NCI-H187 treated with DMSO at 0.1 percent for 48 hours (cell line): ENCODE results near the gene POLD1.

Source experiments
- DNase-seq: peaks from one replicate; lab custom pipeline; 2025; lab: John Stamatoyannopoulos, UW

Gene POLD1

DNA sequence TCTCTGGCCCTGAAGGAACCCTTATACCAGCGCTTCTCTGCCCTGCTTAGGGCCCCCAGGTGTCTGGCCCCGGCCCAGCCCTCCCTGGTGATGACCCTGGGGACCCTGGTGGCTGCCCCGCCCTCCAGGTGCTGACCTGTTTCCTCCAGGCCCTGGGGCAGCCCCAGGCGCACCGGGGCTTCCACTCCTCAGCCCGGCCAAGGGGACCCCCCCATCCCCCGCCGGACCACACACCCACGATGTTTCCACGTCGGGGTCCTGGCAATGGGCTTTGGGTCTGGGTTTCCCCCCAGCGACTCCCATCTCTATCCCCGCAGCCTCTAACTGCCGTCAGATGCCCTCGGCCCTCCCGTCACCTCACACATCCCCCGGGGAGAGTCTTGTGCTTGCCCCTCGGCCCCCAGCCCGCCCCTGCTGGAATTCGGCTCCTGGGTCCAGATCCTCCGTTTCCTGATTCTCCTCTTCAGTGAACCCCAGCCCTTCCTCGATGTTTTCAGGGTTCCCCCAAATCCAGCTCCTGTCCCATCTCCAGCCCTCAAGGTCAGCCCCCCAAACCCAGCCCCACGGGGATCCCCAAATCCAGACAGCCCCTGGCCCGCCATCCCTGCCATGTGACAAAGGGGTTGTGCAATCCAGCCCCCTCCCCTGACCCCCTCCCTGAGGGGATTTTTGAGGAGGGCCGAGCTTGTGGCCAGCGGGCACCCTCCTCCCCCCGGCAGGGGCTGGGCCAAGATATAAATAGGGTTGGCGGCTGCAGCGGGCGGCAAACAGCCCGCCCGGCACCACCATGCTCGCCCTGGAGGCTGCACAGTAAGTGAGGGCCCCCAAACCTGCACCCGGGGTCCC lies 34.3 kb downstream of the POLD1 start, which contains the start of gene SPIB:
SPIB (plus strand) TSS at position 763 of the 846 bp plus-strand sequence; CDS start at position 788, 25 bp downstream.
- no peak for DNase-seq

DNA sequence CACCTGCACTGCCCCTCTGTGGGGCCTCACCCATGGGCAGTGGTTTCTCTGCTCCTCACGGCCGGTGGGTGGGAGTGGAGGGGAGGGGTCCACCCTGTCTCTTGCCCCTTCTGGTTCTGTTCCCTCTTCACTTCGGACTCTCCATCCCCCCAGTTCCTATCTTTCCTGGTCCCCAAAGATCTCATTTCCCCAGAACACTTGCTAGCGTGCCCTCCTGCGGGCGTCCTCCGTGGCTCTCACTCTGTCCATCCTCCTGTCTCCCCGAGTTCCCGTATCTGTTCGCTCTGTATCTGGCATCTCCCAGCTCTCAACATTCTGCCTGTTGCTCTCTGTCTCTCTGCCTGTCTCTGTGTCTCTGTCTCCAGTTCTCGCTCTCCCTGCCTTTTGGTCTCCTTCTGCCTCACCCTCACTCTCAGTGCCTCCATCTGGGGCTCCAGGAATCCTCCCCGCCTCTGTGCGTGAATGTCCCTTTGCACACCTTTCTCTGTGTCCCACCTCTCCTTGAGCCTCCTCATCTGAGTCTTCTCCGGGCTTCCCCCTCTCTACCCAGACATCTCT lies 35.0 kb downstream of the POLD1 start:
- DNase-seq, result no peak

DNA sequence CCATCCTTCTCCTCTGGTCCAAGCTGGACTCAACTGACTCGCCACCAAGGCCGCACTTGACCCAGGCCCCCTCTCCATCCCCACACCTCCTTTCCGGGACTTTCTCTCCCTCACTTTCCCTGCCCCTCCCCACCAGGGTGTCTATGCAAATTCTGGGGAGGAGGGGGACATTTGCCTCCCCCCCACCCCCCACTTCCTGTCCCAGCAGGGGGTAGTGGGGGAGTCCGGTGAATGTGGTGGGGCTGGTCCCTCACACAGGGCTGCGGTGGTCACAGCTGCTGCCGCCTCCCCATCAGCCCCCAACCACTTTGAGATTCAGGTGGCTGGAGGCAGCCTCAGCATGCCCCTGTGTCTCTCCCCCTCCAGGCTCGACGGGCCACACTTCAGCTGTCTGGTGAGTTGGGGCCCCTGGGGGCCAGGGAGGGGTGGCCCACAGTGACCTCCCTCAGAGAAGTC lies 35.5 kb downstream of the POLD1 start:
- no peak for DNase-seq

DNA sequence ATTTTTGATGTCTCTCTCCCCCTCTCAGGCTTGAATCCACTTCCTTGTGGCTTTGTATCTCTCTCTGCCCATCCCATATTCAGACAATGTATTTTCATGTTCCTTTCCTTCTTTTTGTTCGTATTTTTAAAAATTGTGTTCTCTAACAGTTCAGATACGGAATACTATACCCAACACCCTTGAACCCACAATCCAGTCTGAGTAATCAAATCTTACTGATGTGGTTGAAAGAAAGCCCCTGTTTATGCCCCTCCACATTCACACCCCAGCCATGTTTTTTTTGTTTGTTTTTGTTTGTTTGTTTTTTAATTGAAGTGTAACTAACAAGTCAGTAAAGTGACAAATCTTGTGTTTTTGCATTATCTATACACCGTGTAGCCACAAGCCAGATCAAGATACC lies 36.0 kb downstream of the POLD1 start:
- DNase-seq, result no peak

DNA sequence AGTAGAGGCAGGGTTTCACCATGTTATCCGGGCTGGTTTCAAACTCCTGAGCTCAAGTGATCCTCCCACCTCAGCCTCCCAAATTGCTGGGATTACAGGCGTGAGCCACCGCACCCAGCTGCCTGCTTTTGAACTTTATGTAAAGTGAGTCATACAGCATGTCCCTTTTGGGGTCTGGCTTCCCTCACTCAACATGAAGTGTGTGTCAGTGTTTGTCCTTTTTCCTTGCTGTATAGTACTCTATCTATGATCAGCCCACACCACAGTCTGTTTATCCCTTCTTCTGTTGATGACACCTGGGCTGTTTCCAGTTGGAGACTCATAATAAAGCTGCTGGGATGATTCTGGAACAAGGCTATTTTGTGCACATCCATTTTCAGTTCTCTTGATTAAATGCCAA lies 36.7 kb downstream of the POLD1 start:
- DNase-seq, result no peak

DNA sequence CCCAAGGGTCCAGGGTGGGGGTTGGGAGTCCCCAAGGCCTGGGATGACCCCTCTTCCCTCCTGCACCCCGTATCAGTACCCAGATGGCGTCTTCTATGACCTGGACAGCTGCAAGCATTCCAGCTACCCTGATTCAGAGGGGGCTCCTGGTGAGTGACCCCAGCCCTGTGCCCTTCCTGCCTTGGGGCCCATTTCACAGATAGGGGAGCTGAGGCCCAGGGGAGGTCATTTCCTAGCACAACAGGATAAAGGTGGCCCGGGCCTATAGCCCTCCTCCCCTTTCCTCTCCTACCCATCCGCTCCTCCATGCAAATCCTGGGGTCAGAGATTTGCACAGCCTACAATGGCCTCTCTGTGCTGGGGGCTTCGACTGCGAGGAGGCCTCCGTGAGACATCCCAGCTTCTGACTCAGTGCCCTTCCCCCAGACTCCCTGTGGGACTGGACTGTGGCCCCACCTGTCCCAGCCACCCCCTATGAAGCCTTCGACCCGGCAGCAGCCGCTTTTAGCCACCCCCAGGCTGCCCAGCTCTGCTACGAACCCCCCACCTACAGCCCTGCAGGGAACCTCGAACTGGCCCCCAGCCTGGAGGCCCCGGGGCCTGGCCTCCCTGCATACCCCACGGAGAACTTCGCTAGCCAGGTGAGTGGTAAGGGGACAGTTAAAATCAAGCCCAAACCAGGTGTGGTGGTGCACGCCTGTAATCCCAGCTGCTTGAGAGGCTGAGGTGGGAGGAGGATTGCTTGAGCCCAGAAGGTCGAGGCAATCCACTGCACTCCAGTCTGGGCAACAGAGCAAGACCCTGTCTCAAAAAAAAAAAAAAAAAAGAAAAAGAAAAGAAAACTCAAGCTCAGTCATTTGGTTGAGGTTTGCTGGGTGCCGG lies 38.5 kb downstream of the POLD1 start:
- DNase-seq, result no peak

DNA sequence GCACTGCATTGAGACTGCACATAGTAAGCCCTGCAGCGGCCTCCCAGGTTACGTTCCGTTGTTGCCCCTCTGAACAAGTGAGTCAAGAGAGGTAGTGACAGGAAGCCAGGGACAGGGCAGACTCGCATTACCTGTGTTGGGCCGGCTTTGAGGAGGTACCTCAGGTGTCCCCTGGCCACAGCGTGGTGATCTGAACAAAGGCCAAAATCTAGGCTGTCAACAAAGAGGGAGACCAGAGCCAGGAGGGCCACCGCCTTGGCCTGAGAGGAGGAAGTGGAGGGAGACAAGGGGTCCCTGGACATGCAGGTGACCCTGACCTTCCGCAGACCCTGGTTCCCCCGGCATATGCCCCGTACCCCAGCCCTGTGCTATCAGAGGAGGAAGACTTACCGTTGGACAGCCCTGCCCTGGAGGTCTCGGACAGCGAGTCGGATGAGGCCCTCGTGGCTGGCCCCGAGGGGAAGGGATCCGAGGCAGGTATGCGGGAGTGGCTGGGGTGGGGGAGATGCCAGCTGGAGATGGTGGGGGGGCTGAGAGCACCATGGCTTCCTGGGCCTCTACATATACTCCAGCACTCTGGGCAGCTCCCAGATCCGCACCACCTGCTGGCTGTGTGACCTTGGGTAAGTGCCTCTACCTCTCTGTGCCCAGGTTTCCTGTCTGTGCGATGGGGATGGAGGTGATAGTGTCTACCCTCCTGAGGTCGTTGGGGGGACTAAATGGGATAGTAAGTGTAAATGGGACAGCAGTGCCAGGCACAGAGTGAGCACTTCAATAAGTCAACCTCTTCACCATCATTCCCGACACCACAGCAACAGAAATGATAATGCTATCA lies 39.3 kb downstream of the POLD1 start:
- no peak for DNase-seq

DNA sequence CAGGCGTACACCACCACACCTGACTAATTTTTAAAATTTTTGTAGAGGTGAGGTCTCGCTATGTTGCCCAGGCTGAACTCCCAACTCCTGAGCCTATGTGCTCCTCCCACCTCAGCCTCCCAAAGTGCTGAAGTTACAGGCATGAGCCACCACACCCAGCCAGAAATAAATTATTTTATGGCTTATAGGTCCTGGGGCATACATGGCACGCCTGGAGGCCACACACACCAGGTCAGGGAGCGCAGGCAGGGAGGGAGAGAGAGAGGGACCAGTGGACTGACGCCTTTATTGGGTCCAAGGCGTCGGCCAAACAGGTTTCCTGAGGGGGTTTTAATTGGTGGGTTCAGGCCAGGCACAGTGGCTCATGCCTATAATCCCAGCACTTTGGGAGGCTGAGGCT lies 41.4 kb downstream of the POLD1 start:
- DNase-seq, result no peak

DNA sequence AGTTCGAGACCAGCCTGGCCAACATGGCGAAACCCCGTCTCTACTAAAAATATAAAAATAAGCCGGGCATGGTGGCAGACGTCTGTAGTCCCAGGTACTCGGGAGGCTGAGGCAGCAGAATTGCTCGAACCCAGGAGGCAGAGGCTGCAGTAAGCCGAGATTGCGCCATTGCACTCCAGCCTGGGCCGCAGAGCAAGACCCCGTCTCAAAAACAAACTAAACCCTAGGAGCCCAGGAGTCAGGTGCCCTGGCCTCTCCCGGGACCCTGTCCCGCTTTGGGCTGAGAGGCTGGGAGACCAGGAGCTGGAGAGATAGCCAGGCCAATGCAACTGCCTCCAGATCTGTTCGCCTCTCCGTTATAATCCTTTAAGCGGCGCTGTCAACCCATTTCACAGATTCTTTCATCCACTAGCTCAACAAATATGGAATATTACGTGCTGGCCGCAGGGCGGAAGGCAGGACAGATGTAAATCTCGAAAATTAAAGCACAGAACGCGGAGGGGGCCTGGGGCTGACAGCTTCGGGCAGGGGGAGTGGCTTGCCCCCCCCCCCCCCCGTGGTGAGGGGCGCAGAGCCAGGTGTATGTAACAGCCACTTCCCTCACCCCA lies 43.3 kb downstream of the POLD1 start:
- DNase-seq, result no peak

DNA sequence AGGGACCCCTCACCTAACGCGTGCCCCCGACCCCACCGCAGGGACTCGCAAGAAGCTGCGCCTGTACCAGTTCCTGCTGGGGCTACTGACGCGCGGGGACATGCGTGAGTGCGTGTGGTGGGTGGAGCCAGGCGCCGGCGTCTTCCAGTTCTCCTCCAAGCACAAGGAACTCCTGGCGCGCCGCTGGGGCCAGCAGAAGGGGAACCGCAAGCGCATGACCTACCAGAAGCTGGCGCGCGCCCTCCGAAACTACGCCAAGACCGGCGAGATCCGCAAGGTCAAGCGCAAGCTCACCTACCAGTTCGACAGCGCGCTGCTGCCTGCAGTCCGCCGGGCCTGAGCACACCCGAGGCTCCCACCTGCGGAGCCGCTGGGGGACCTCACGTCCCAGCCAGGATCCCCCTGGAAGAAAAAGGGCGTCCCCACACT lies 43.9 kb downstream of the POLD1 start:
- DNase-seq, result no peak

DNA sequence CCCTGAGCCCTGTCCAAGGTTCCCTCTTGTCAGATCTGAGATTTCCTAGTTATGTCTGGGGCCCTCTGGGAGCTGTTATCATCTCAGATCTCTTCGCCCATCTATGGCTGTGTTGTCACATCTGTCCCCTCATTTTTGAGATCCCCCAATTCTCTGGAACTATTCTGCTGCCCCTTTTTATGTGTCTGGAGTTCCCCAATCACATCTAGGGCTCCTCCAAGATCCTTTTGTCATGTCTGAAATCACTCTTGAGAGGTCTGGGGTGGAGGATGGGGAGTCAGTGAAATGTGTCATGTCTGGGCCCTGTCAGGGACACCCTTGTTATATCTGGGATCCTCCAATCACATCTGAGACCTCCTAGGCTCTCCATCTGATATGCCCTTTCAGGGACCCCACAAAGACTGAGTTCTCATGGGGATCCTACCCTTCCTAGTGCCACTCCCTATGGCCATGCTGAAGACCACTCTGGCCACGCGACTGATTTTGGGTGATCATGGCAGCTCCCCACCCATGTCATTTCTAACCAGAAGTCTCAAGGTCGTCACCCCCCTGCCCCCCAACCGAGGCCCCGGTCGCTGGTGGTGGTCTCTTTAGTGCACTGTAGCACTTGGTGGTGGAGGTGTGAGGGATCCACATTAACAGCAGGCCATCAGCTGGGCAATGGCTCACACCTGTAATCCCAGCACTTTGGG lies 44.8 kb downstream of the POLD1 start:
- DNase-seq, result no peak

DNA sequence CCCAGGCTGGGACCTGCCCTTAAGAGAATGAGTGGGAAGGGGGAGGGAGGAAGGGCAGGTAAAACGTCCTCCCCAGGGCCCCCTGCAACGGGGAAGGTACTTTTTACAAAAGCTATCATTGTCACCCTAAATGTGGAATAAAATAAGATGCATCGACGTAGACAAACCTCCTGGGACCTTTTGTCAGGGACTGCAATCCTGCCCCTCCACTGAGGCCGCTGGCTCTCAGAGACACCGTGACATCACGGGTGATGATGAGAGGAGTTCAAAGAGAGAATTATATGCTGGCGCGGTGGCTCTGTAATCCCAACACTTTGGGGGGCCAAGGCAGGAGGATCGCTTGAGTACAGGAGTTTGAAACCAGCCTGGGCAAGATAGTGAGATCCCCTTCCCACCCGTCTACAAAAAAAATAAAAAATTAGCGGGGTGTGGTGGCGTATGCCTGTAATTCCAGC lies 46.8 kb downstream of the POLD1 start:
- no peak for DNase-seq

DNA sequence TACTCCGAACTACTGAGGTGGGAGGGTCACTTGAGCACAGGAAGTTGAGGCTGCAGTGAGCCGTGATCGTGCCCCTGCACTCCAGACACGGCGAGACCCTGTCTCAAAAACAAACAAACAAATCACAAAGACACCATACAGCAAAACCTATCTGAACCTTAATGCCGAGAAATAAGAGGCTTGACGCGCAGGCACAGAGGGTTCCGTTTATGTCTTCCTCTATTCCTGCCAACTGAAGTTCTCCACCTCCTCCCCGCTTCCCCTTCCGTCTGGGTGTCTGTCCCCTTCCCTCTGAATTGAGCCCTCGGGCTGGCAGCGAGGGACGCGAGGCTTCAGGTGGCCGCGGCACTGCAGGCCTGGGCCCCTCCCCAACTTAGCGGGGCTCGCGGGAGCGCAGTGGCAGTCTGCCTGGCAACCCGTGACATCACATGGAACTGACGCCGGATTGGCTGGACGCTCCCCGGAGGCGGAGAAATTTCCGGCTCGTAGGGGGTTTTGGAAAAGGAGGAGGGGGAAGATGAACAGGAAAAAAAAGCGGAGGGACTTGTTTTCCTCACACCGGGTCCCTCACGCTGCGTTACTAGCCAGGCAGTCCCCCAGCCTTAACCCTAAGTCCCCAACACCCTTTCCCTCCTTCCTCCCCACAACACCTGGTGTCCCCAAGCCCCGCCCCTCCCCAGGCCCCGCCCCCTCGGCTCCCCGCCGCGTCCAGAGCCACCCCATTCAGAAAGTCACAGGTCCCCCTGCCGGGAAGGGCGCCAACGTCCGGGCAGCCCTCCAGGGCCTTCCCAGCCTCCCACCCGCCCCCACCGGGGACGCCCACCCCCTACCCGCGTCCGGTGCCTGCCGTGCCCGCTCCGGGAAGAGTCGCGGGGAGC lies 47.4 kb downstream of the POLD1 start:
- DNase-seq, result no peak

DNA sequence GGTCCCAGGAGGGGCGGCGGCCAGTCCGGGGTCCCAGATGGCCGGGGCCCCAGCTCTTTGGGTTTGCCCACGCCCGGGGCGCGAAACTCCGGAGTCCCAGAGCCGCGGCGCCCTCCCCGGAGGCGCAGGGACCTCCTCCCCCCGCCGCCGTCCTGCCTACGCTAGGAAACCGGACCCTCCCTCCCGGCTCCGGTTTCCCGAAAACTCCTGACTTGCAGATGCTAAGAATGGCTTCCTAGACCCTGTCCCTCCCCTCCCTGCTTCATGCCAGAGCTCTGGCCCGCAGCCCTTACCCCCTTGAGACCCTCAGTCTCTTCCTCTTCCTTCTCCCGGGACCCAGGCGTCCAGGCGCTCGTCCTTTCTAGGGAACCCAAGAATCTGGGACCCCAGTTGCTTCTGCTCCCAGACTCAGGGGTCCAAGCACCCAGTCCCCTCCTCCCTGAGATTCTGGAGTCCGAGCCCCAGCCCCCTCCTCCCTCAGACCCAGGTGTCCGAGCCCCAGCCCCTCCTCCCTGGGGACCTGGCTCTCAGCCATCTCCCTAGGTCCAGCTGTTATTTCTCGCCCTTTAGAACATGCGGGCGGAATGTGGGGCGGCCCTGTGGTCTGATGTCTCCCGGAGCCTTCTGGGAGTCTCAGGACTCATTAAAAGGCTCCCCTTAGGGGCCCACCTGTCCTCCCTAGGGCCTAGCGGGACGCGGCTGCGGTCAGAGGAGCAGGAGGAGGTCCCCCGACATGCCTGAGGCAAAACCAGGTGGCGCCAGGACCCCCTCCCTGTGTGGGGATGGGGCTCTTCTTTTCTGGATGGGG lies 48.3 kb downstream of the POLD1 start, which contains the start of gene MYBPC2:
MYBPC2 (plus strand) TSS at position 672 of the 808 bp plus-strand sequence; CDS start at position 734, 62 bp downstream.
- DNase-seq, result no peak

DNA sequence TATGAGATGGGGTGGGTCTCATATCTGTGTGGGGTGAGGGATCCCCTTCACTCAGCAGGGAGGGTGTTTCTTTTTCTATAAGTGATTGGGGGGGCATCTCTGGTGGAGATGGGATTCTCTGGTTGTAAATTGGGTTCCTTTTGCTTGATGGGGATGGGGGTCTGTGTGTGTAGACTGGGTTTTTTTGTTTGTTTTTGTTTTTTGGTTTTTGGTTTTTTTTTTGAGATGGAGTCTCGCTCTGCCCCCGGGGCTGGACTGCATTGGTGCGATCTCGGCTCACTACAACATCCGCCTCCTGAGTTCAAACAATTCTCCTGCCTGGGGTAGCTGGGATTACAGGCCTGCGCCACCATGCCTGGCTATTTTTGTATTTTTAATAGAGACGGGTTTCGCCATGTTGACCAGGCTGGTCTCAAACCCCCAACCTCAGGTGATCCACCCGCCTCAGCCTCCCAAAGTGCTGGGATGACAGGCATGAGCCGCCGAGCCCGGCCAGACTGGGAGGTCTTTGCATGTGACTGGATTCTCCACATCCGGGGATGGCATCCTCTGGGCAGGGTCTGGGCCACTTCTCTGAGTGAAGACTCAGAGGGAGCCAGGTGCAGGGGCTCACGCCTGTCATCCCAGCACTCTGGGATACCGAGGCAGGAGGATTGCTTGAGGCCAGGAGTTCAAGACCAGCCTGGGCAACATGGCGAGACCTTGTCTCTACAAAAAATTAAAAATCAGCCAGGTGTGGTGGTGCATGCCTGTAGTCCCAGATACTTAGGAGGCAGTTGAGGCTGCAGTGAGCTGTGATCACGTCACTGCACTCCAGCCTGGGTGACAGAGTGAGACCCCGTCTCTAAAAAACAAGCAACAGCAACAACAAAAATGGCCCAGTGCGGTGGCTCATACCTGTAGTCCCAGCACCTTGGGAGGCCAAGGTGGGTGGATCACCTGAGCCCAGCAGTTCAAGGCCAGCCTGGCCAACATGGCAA lies 49.3 kb downstream of the POLD1 start:
- no peak for DNase-seq

DNA sequence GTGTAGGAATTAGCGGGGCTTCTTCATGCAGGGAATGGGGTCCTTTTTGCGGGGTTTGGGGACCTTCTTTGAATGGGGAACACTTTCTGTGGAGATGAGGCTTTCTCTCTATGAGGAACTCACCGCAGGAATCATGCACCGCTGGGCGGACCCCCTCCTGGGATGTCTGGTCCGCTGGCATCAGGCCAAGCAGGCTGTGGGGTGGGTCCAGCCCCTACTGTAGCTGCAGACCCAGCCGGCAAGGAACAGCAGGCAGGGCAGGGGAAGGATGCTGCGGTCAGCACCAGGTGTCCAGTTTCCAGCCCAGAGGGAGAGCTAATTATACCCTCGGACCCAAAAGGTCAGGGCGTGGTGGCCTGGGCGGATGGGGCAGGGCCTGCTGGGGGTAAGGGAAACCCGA lies 50.4 kb downstream of the POLD1 start:
- DNase-seq, result no peak

DNA sequence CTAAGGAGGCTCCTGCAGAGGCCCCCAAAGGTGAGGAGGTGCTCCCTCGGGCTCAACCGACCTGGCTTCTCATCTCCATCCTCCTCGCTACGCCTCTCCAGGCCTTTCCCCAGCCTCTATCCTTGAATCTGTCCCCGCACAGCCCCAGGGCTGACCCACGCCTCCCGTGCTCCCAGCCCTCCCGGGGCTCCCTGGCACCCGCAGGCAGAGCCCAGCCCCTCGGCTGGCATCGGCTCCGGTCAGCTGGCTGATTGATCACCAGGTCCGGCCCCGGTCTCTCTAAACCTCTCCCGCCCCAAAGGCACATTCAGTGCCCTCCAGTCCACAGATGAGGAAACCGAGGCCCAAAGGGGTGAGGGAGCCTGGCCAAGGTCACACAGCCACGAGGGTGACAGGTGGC lies 51.1 kb downstream of the POLD1 start:
- no peak for DNase-seq
